GM12878 (cell line): Measurements from ENCODE around the gene SLC29A4. TPM values are rescaled to one million over a fixed set of nuclear protein-coding genes. Genes with fewer than 3 reads are reported as not detected.

Experiments
- ATAC-seq: fragments of 200-7000 bp; cut with Tn5 transposase; 3 replicates; pipeline ENCODE4 v1.9.1; 2020; ENCODE audit warnings: mild to moderate bottlenecking, moderate library complexity
- BruUV-seq: library from RNA; stranded (reverse); fragments of 400-500 nt; replicated peaks from 2 replicates; lab custom pipeline; 2021; lab: Mats Ljungman, UMichigan
- CTCF ChIA-PET: fragments of 300-600 bp; sonication (Branson Sonifier 250); formaldehyde crosslinking; extraction: SDS; loops from one replicate; lab custom pipeline; 2021; ENCODE audit warnings: inconsistent platforms; lab: Yijun Ruan, JAX
- POLR2A ChIA-PET: fragments of 350-600 bp; formaldehyde crosslinking; extraction: SDS; loops from one replicate; lab custom pipeline; 2021; ENCODE audit warnings: inconsistent platforms; lab: Charles Lee
- RAD21 ChIA-PET: fragments of 300-600 bp; sonication (Branson Sonifier 250); formaldehyde crosslinking; loops from one replicate; lab custom pipeline; 2023; ENCODE audit warnings: antibody characterized with exemption; ENCODE audit not compliant: unreplicated experiment; lab: Charles Lee
- SMC1A ChIA-PET: fragments of 300-600 bp; sonication (Branson Sonifier 250); formaldehyde crosslinking; loops from one replicate; lab custom pipeline; 2023; ENCODE audit not compliant: unreplicated experiment, uncharacterized antibody; lab: Charles Lee
- DNase-seq: peaks from one replicate; pipeline ENCODE4 v3.0.0-alpha.2; 2011; ENCODE audit warnings: low read depth, low spot score
- FAIRE-seq: peaks from 3 replicates; lab custom pipeline; 2011; peaks lifted over from hg19 to GRCh38; lab: Jason Lieb, UNC
- H2AFZ ChIP-seq: 2 replicates; pipeline ENCODE4 v1.6.0; 2011; ENCODE audit warnings: low read depth, low read length, control low read depth; ENCODE audit not compliant: control insufficient read depth
- H3K27ac ChIP-seq: 2 replicates; pipeline ENCODE4 v1.5.1; 2011; ENCODE audit warnings: control low read depth; ENCODE audit not compliant: control insufficient read depth, insufficient read depth
- H3K27me3 ChIP-seq, 2 experiments: replicated peaks in 1 of 2; 2 replicates each; pipeline versions ENCODE4 v1.6.0 to v1.6.1; 2011; ENCODE audit warnings: low read length in 1 of 2; ENCODE audit not compliant: control insufficient read depth in 2 of 2, insufficient read depth in 2 of 2
- H3K36me3 ChIP-seq, 2 experiments: 2 replicates each; pipeline ENCODE4 v1.5.1; 2011; ENCODE audit warnings: low read length in 1 of 2; ENCODE audit not compliant: control insufficient read depth in 2 of 2, insufficient read depth in 2 of 2
- H3K4me1 ChIP-seq: 2 replicates; pipeline ENCODE4 v1.6.1; 2011; ENCODE audit warnings: mild to moderate bottlenecking, low read length, moderate library complexity, mixed read lengths; ENCODE audit not compliant: control insufficient read depth, insufficient read depth
- H3K4me2 ChIP-seq: 2 replicates; pipeline ENCODE4 v1.6.0; 2011; ENCODE audit warnings: control low read depth; ENCODE audit not compliant: control insufficient read depth, insufficient read depth
- H3K4me3 ChIP-seq: fragments of 200-600 bp; sonication (generic); 2 replicates; pipeline ENCODE4 v1.5.1; 2016
- H3K79me2 ChIP-seq: 2 replicates; pipeline ENCODE4 v1.6.0; 2011; ENCODE audit warnings: low read length; ENCODE audit not compliant: control insufficient read depth, insufficient read depth
- H3K9ac ChIP-seq: 2 replicates; pipeline ENCODE4 v1.8.0; 2011; ENCODE audit warnings: low read length, control low read depth, mixed read lengths; ENCODE audit not compliant: control insufficient read depth, insufficient read depth
- H3K9me3 ChIP-seq: replicated peaks from 3 replicates; pipeline ENCODE4 v1.5.1; 2011; ENCODE audit warnings: mild to moderate bottlenecking, low read length; ENCODE audit not compliant: control insufficient read depth, insufficient read depth
- H4K20me1 ChIP-seq: 2 replicates; pipeline ENCODE4 v1.6.0; 2011; ENCODE audit not compliant: control insufficient read depth, insufficient read depth
- CHD2 ChIP-seq: IDR thresholded peaks from 2 replicates; pipeline ENCODE4 v1.6.1; 2011; ENCODE audit warnings: low read depth, low read length, improper control_type of control experiment, borderline replicate concordance
- CREB1 ChIP-seq: IDR thresholded peaks from 2 replicates; pipeline ENCODE4 v1.6.1; 2012; ENCODE audit warnings: low read depth, mild to moderate bottlenecking, inconsistent platforms
- DPF2 ChIP-seq: fragments of 450-650 bp; IDR thresholded peaks from 2 replicates; pipeline ENCODE4 v1.6.1; 2017; ENCODE audit warnings: mild to moderate bottlenecking
- GATAD2B ChIP-seq: fragments of 450-650 bp; conservative IDR thresholded peaks from 2 replicates; pipeline ENCODE4 v1.6.1; 2017; ENCODE audit warnings: low read depth, mild to moderate bottlenecking, moderate library complexity
- IRF4 ChIP-seq: IDR thresholded peaks from 2 replicates; pipeline ENCODE4 v1.6.1; 2011; ENCODE audit warnings: low read depth, low read length
- MYC ChIP-seq: IDR thresholded peaks from 2 replicates; pipeline ENCODE4 v1.6.1; 2011; ENCODE audit warnings: mild to moderate bottlenecking, low read length, moderate library complexity, inconsistent platforms; ENCODE audit not compliant: insufficient read depth, insufficient replicate concordance, insufficient read length, severe bottlenecking
- NFYB ChIP-seq: IDR thresholded peaks from 2 replicates; pipeline ENCODE4 v1.6.1; 2011; ENCODE audit warnings: low read depth, mild to moderate bottlenecking, low read length, improper control_type of control experiment, moderate library complexity; ENCODE audit not compliant: insufficient read depth
- NR2C2 ChIP-seq: IDR thresholded peaks from 2 replicates; pipeline ENCODE4 v1.6.1; 2011; ENCODE audit warnings: borderline replicate concordance, low read depth; ENCODE audit not compliant: control insufficient read depth, insufficient read length
- POLR2AphosphoS2 ChIP-seq: IDR thresholded peaks from 2 replicates; pipeline ENCODE4 v1.6.1; 2011; ENCODE audit warnings: low read depth, mild to moderate bottlenecking, low read length, improper control_type of control experiment, moderate library complexity
- RELB ChIP-seq: fragments of 450-650 bp; IDR thresholded peaks from 2 replicates; pipeline ENCODE4 v1.6.1; 2017; ENCODE audit warnings: low read depth, mild to moderate bottlenecking, moderate library complexity
- SP1 ChIP-seq: IDR thresholded peaks from one replicate; pipeline ENCODE4 v1.6.1; 2011; ENCODE audit warnings: low read depth, low read length
- STAT3 ChIP-seq: IDR thresholded peaks from 2 replicates; pipeline ENCODE4 v1.6.1; 2011; ENCODE audit warnings: low read depth, low read length, improper control_type of control experiment
- ZBTB11 ChIP-seq: fragments of 450-650 bp; formaldehyde crosslinking; IDR thresholded peaks from 2 replicates; pipeline ENCODE4 v1.5.0; 2022; ENCODE audit warnings: mild to moderate bottlenecking, missing genetic modification characterization
- ZNF687 ChIP-seq: fragments of 450-650 bp; IDR thresholded peaks from 2 replicates; pipeline ENCODE4 v1.6.1; 2017; ENCODE audit warnings: mild to moderate bottlenecking, moderate library complexity
- WGBS: methylation state at CpG from one replicate; pipeline ENCODE4 v1.1.6; 2016; ENCODE audit warnings: low lambda C conversion rate; ENCODE audit not compliant: insufficient replicate concordance, insufficient coverage; ENCODE audit errors: missing lambda C conversion rate; 5-methylcytosine and 5-hydroxymethylcytosine counted together
- in situ Hi-C: fragments of 300-500 bp; cut with MboI; formaldehyde crosslinking; loops from 9 replicates; pipeline ENCODE4 v1.14.3; 2018; ENCODE audit warnings: mixed read lengths
- intact Hi-C: fragments of 100-400 bp; cut with micrococcal nuclease; formaldehyde crosslinking; loops from one replicate; pipeline ENCODE4 v1.14.2; 2022; ENCODE audit not compliant: unreplicated experiment
- polyA plus RNA-seq, 11 experiments: library from polyadenylated mRNA; depleted of rRNA in 4 of 11; unstranded in 6 of 11; stranded (reverse) in 5 of 11; fragments of >200 nt; fragmentation: Nextera tagmentation in 4 of 11; fragmentation: Illumina TruSeq in 1 of 11; extraction: Ambion mirVana in 4 of 11; extraction: Trizol in 1 of 11; gene quantifications; 1 replicate in 1 of 11; 2 replicates in 10 of 11; pipeline versions ENCODE4 v1.2.1 to v1.2.3, GENCODE V29; 2011 to 2016; ENCODE audit warnings: inconsistent platforms in 2 of 11, missing spikeins in 2 of 11, low read depth in 1 of 11
- total RNA-seq, 4 experiments: library from RNA; depleted of rRNA in 3 of 4; stranded (reverse); fragments of >200 nt in 3 of 4; fragmentation: Illumina TruSeq in 1 of 4; extraction: Trizol in 1 of 4; gene quantifications; 2 replicates each; pipeline versions ENCODE4 v1.2.1 to v1.2.3, GENCODE V29; 2013 to 2021

The SLC29A4 gene
- total and polyA plus RNA-seq, 10 of the 15 experiments (the other 5 are each of a cell fraction or from before 2014, with no cell fraction given): 0.11 to 0.72 (median 0.23) TPM; not detected in 3

GRCh38 chr7:5330288-5330687, 47.5 kb downstream of the SLC29A4 start (continued):
- TF ChIP-seq ZBTB11 (CRISPR knock-in tag) (no peak), POLR2AphosphoS2 (no peak), GATAD2B (no peak)

- no peaks in the 10 kb centered on the region for H4K20me1 ChIP-seq
- ChIA-PET RAD21 (interaction anchor here (0.9 kb wide), 1 partner anchor 92 kb away, joined by 3 read pairs; no protein-coding TSS in a partner anchor), SMC1A (no interaction called here), CTCF (interaction anchor here (1.1 kb wide), 1 partner anchor 93 kb away, joined by 4 read pairs; no protein-coding TSS in a partner anchor), POLR2A (no interaction called here)
- no peak overlapping the region for H2AFZ ChIP-seq
- no peaks in the 10 kb centered on the region for H3K27me3 ChIP-seq
- H3K4me2 ChIP-seq: no peak overlapping the region
- no peaks in the 10 kb centered on the region for H3K79me2 ChIP-seq
- H3K4me3 ChIP-seq: no peak overlapping the region
- intact Hi-C loops (loop anchor here (5.0 kb wide), 1 partner anchor 100 kb away; no protein-coding TSS in a partner anchor), in situ Hi-C loops (no loop called here)
- 98% methylated on average over 23 of the region's 43 CpGs for WGBS
- DNase-seq: no peak
- ATAC-seq: no peak
- H3K27ac ChIP-seq: no peak overlapping the region
- peaks cover 3% of the 10 kb centered on the region; the same call in 2 of the 3 replicates for H3K9me3 ChIP-seq
- H3K4me1 ChIP-seq: peaks cover 23% of the 10 kb centered on the region
- no peak overlapping the region for H3K9ac ChIP-seq
- no TSS peak for BruUV-seq
- H3K36me3 ChIP-seq: peaks cover 0 to 4% of the 10 kb centered on the region in 2 experiments
- FAIRE-seq: no peak
- TF ChIP-seq NFYB: no peak
- no peak for TF ChIP-seq ZNF687
- TF ChIP-seq CREB1: no peak
- no peak for TF ChIP-seq SP1
- no peak for TF ChIP-seq STAT3
- TF ChIP-seq IRF4: no peak
- TF ChIP-seq DPF2: no peak
- TF ChIP-seq MYC: no peak
- no peak for TF ChIP-seq RELB
- no peak for TF ChIP-seq NR2C2
- no peak for TF ChIP-seq CHD2
These were observed 49.8 kb downstream of the SLC29A4 start for GRCh38 chr7:5332579-5332978.
